Keratinocyte (primary cell): Measurements from ENCODE around the gene ACOT7. TPM values are rescaled to one million over a fixed set of nuclear protein-coding genes. Genes with fewer than 3 reads are reported as not detected.

ENCODE experiments used
- DNase-seq: peaks from one replicate; pipeline ENCODE4 v3.0.0-alpha.2; 2011; ENCODE audit warnings: low read depth, missing footprints, low spot score
- FAIRE-seq: peaks from 2 replicates; lab custom pipeline; 2011; peaks lifted over from hg19 to GRCh38; lab: Jason Lieb, UNC
- H2AFZ ChIP-seq: 2 replicates; pipeline ENCODE4 v1.6.0; 2012; ENCODE audit warnings: low read length, control low read depth, inconsistent platforms; ENCODE audit not compliant: control insufficient read depth
- H3K27ac ChIP-seq: 2 replicates; pipeline ENCODE4 v1.5.1; 2011; ENCODE audit warnings: low read length; ENCODE audit not compliant: control insufficient read depth, insufficient read depth
- H3K27me3 ChIP-seq: 3 replicates; pipeline ENCODE4 v1.6.0; 2011; ENCODE audit warnings: low read length; ENCODE audit not compliant: control insufficient read depth, insufficient read depth; ENCODE audit errors: extremely low read depth
- H3K36me3 ChIP-seq, 2 experiments: 2 replicates in 1 of 2; 3 replicates in 1 of 2; pipeline ENCODE4 v1.5.1; 2011; ENCODE audit warnings: low read length in 2 of 2, mild to moderate bottlenecking in 1 of 2; ENCODE audit not compliant: control insufficient read depth in 2 of 2, insufficient read depth in 2 of 2; ENCODE audit errors: extremely low read depth in 1 of 2
- H3K4me1 ChIP-seq: 3 replicates; pipeline ENCODE4 v1.5.1; 2011; ENCODE audit warnings: low read length; ENCODE audit not compliant: control insufficient read depth, insufficient read depth; ENCODE audit errors: extremely low read depth
- H3K4me2 ChIP-seq: 3 replicates; pipeline ENCODE4 v1.6.0; 2011; ENCODE audit warnings: low read depth, low read length; ENCODE audit not compliant: control insufficient read depth, insufficient read depth; ENCODE audit errors: extremely low read depth
- H3K4me3 ChIP-seq, 3 experiments: fragments of 200-600 bp in 1 of 3; sonication (generic) in 1 of 3; 2 replicates in 2 of 3; 3 replicates in 1 of 3; pipeline ENCODE4 v1.5.1; 2011 to 2016; ENCODE audit warnings: low read length in 3 of 3, mild to moderate bottlenecking in 3 of 3, control low read depth in 2 of 3, inconsistent platforms in 1 of 3, low read depth in 1 of 3, mixed read lengths in 1 of 3, mixed run types in 1 of 3, moderate library complexity in 1 of 3; ENCODE audit not compliant: control insufficient read depth in 2 of 3, insufficient read depth in 2 of 3; ENCODE audit errors: extremely low read depth in 1 of 3
- H3K79me2 ChIP-seq: 2 replicates; pipeline ENCODE4 v1.6.0; 2012; ENCODE audit warnings: low read length; ENCODE audit not compliant: control insufficient read depth, insufficient read depth
- H3K9ac ChIP-seq: 3 replicates; pipeline ENCODE4 v1.6.0; 2011; ENCODE audit warnings: low read length; ENCODE audit not compliant: control insufficient read depth, insufficient read depth; ENCODE audit errors: extremely low read depth
- H3K9me1 ChIP-seq: 3 replicates; pipeline ENCODE4 v1.6.0; 2011; ENCODE audit warnings: low read length; ENCODE audit not compliant: control insufficient read depth, insufficient read depth; ENCODE audit errors: extremely low read depth
- H3K9me3 ChIP-seq: 2 replicates; pipeline ENCODE4 v1.5.1; 2012; ENCODE audit warnings: low read depth, low read length; ENCODE audit not compliant: control insufficient read depth
- H4K20me1 ChIP-seq: 3 replicates; pipeline ENCODE4 v1.6.0; 2011; ENCODE audit warnings: low read length; ENCODE audit not compliant: control insufficient read depth, insufficient read depth; ENCODE audit errors: extremely low read depth
- CTCF ChIP-seq, 3 experiments: IDR thresholded peaks in 1 of 3; conservative IDR thresholded peaks in 1 of 3; optimal IDR thresholded peaks in 1 of 3; 2 replicates in 2 of 3; 3 replicates in 1 of 3; pipeline versions ENCODE3 to v1.5.1; 2011; ENCODE audit warnings: low read length in 3 of 3, mild to moderate bottlenecking in 3 of 3, moderate library complexity in 2 of 3, control low read depth in 1 of 3, inconsistent platforms in 1 of 3; ENCODE audit not compliant: insufficient read depth in 2 of 3; ENCODE audit errors: extremely low read depth in 1 of 3
- EZH2 ChIP-seq: IDR thresholded peaks from one replicate; pipeline ENCODE4 v1.6.1; 2012; ENCODE audit warnings: inconsistent platforms, mild to moderate bottlenecking, low read length, moderate library complexity
- dilution Hi-C: fragments of 300-500 bp; cut with MboI; formaldehyde crosslinking; loops from one replicate; pipeline ENCODE4 v1.7.0; 2020; ENCODE audit warnings: low sequenced_read_pairs; ENCODE audit not compliant: extremely low pct_ligation_motif_present
- polyA plus RNA-seq, 5 experiments: library from polyadenylated mRNA; depleted of rRNA in 3 of 5; stranded (reverse) in 3 of 5; stranded (forward) in 1 of 5; unstranded in 1 of 5; fragments of >200 nt; gene quantifications; 1 replicate in 1 of 5; 2 replicates in 3 of 5; 3 replicates in 1 of 5; pipeline versions ENCODE4 v1.2.1 to v1.2.3, GENCODE V29; 2011 to 2012; ENCODE audit warnings: missing spikeins in 2 of 5, low read depth in 1 of 5, low replicate concordance in 1 of 5

Gene ACOT7
- polyA plus RNA-seq, 1 donor (not counting 4 experiments of a cell fraction or from before 2014, with no cell fraction given), result 226 TPM

- Histone ChIP-seq H3K27me3 (no peaks in the 10 kb centered on the region), H3K4me3 (peak overlapping the region in 1 of 3 experiments; percentile 50), H3K9me1 (no peaks in the 10 kb centered on the region), H3K4me2 (peak overlapping the region; percentile 81), H3K9ac (peak overlapping the region; percentile 80), H4K20me1 (no peaks in the 10 kb centered on the region), H3K27ac (peak overlapping the region; percentile 96), H2AFZ (no peak overlapping the region), H3K4me1 (peaks cover 48% of the 10 kb centered on the region), H3K79me2 (peaks cover 16% of the 10 kb centered on the region), H3K9me3 (no peaks in the 10 kb centered on the region), H3K36me3 (no peaks in the 10 kb centered on the region)
- peak; percentile 48 for FAIRE-seq
- dilution Hi-C loops, result no loop called here
- TF ChIP-seq EZH2 (no peak), CTCF (optimal IDR thresholded peaks at IDR 0.05 in 1 of 3, IDR thresholded peaks at IDR 0.05 in 1 of 3, conservative IDR thresholded peaks at IDR 0.05 in 1 of 3; ENCODE audit: extremely low read depth in 1 of 3, insufficient read depth in 2 of 3, low read length in 3 of 3) (no peak)
- DNase-seq, result no peak
Measured at GRCh38 chr1:6414881-6415626, 21.5 kb upstream of the ACOT7 start.

DNA sequence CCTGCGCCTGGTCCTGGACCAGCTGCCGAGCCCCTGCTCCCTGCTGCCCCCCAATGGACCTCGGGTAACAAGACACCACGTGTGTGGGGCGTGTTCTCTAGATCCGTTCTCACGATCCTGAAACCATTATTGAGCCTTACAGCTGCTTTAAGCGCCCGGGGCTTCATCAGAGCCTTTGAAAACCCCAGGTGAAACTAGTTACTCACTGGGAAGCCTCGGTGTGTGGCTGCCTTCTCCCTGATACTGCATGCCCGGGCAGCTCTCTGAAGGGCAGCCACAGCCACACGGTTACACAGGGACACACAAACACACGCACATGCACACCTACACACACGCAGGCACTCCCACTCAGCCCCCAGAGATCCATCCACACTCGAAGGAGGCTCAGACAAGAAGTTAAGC is 20.9 kb upstream of the ACOT7 start:
- dilution Hi-C loops, result no loop called here
- no peaks in the 10 kb centered on the region for H3K9me1 ChIP-seq
- H2AFZ ChIP-seq, result peak overlapping the region; percentile 59
- peak overlapping the region; percentile 81 for H3K4me2 ChIP-seq
- H3K79me2 ChIP-seq, result peaks cover 16% of the 10 kb centered on the region
- H3K9ac ChIP-seq, result peak overlapping the region; percentile 80
- FAIRE-seq (peak; percentile 95), DNase-seq (peak; percentile 99)
- peaks cover 47% of the 10 kb centered on the region for H3K4me1 ChIP-seq
- peak overlapping the region; percentile 96 for H3K27ac ChIP-seq
- H3K27me3 ChIP-seq, result no peaks in the 10 kb centered on the region
- H3K4me3 ChIP-seq, result peak overlapping the region in 1 of 3 experiments; percentile 50
- TF ChIP-seq CTCF (optimal IDR thresholded peaks at IDR 0.05 in 1 of 3, IDR thresholded peaks at IDR 0.05 in 1 of 3, conservative IDR thresholded peaks at IDR 0.05 in 1 of 3; ENCODE audit: extremely low read depth in 1 of 3, insufficient read depth in 2 of 3, low read length in 3 of 3), result peak; percentile 78 to 93 (median 86)
- no peak for TF ChIP-seq EZH2
- no peaks in the 10 kb centered on the region for H3K36me3 ChIP-seq
- no peaks in the 10 kb centered on the region for H3K9me3 ChIP-seq
- no peaks in the 10 kb centered on the region for H4K20me1 ChIP-seq
